Muscle of leg (tissue), 11 donors: ENCODE measurements around the gene C11orf91. TPM values are rescaled to one million over a fixed set of nuclear protein-coding genes. Genes with fewer than 3 reads are reported as not detected.
"Not testable (repeated sequence)": the region's sequence is repeated elsewhere in the genome, so short reads cannot be mapped to it uniquely, and the experiment has no call there.

Source experiments
- DNase-seq: peaks from one replicate; pipeline ENCODE4 v3.0.0; 2013
- H3K27ac ChIP-seq: one replicate; pipeline ENCODE4 v1.5.1; 2013; ENCODE audit warnings: mild to moderate bottlenecking, low read length, control low read depth
- H3K27me3 ChIP-seq: one replicate; pipeline ENCODE4 v1.6.1; 2013; ENCODE audit warnings: low read length; ENCODE audit not compliant: control insufficient read depth, insufficient read depth
- H3K36me3 ChIP-seq: one replicate; pipeline ENCODE4 v1.6.1; 2013; ENCODE audit warnings: low read length; ENCODE audit not compliant: control insufficient read depth, insufficient read depth
- H3K4me1 ChIP-seq: one replicate; pipeline ENCODE4 v1.6.1; 2013; ENCODE audit warnings: low read length; ENCODE audit not compliant: control insufficient read depth, insufficient read depth
- H3K4me3 ChIP-seq: one replicate; pipeline ENCODE4 v1.5.1; 2013; ENCODE audit warnings: low read length, control low read depth
- H3K9me3 ChIP-seq: replicated peaks from 2 replicates; pipeline ENCODE4 v1.6.1; 2013; ENCODE audit warnings: low read depth, low read length; ENCODE audit not compliant: control insufficient read depth
- WGBS: methylation state at CpG from one replicate; pipeline ENCODE4 v1.1.5; 2013; ENCODE audit warnings: missing lambda C conversion rate; ENCODE audit not compliant: insufficient coverage; 5-methylcytosine and 5-hydroxymethylcytosine counted together
- polyA plus RNA-seq, 8 donors: library from polyadenylated mRNA; unstranded; fragments of 120-200 nt; gene quantifications; one replicate each; pipeline versions ENCODE4 v1.2.1 to v1.2.3, GENCODE V29; 2013; ENCODE audit warnings: inconsistent platforms in 1 of 8, low replicate concordance in 1 of 8; ENCODE audit not compliant: insufficient read length in 8 of 8, insufficient read depth in 1 of 8
- total RNA-seq: library from RNA; stranded (reverse); fragments of 120-200 nt; gene quantifications from one replicate; pipeline ENCODE4 v1.2.4, GENCODE V29; 2013

C11orf91 gene
- total and polyA plus RNA-seq, 9 donors: not detected

DNA sequence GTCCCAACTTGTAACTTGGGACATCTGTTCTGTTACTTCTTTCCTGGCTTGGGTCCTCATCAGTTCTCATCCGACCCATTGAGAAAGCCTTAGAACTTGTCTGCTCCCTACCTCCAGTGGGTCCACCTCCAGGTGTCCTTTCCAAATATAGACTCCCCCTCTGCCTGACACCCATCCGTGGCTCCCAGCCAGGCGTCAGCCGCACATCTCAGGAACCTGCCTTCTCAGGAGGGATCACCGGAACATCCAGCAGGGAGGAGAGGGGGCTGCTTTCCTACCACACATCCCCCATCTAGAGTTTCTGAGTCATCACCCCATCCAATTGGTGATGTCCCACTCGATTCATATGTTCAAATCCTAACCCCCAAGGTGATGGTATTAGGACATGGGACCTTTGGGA is 36.5 kb downstream of the C11orf91 start:
- DNase-seq: no peak
- Histone ChIP-seq H3K36me3 (no peaks in the 10 kb centered on the region), H3K4me3 (no peak overlapping the region), H3K27ac (no peak overlapping the region), H3K4me1 (peaks cover 2% of the 10 kb centered on the region), H3K27me3 (no peaks in the 10 kb centered on the region), H3K9me3 (no peaks in the 10 kb centered on the region)
- WGBS: 90% methylated on average over 3 of the region's 6 CpGs

DNA sequence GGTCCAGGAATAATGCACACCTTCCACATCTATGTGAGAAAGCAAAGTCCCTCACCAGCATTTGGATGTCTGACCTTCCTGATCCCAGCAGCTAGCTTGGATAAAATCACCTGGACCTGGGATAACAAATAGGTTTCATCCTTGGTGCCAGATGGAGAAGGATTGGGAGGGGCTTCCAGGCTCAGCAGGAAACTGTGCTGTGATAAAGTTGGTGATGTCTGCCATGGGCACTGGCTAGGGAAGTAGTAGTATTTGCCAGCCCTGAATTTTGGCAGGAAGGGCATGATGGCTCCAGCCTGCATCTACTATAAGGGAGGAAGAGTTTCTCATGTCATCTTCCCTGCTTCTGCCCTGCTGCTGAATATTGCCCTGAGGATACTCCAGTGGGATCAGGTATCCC is 37.5 kb downstream of the C11orf91 start:
- Histone ChIP-seq H3K27ac (no peak overlapping the region), H3K4me3 (no peak overlapping the region), H3K36me3 (no peaks in the 10 kb centered on the region), H3K9me3 (no peaks in the 10 kb centered on the region), H3K27me3 (no peaks in the 10 kb centered on the region), H3K4me1 (peaks cover 9% of the 10 kb centered on the region)
- no peak for DNase-seq

DNA sequence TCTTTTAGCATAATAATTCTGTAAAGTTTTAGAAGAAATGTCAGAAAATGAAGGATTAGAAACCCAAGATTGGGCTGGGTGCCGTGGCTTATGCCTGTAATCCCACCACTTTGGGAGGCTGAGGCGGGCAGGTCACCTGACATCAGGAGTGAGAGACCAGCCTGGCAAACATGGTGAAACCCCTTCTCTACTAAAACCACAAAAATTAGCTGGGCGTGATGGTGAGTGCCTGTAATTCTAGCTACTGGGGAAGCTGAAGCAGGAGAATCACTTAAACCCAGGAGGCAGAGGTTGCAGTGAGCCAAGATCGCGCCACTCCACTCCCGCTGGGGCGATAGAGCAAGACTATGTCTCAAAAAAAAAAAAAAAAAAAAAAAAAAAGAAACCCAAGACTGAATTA is 39.1 kb downstream of the C11orf91 start:
- H3K27ac ChIP-seq, DNase-seq: not testable (repeated sequence)
- WGBS: no CpG with 5 or more reads among the region's 7 CpGs

DNA sequence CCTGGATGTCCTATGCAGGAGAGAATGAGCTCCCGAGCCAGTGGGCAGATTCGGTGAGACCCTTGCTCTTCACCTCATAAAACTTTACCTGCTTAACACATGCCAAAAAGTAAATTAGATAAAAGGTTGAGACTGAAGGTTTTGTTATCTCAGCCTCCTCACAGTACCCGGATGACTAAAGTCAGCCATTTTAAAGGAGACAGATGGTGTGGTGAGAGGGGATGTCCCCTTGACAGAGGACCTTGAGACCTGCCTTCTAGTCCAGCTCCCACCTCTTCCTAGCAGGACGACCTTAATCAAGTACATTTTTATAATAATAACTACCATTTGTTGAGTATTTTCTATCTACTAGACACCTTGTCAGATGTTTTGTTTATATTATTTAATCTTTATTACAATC is 39.7 kb downstream of the C11orf91 start:
- Histone ChIP-seq H3K27me3 (no peaks in the 10 kb centered on the region), H3K4me1 (peaks cover 29% of the 10 kb centered on the region), H3K4me3 (no peak overlapping the region), H3K36me3 (no peaks in the 10 kb centered on the region), H3K27ac (no peak overlapping the region), H3K9me3 (no peaks in the 10 kb centered on the region)
- no CpG with 5 or more reads among the region's 4 CpGs for WGBS
- DNase-seq: no peak

More for the DNA sequence above, 39.1 kb downstream of the C11orf91 start:
- H3K4me3 ChIP-seq, H3K9me3 ChIP-seq, H3K27me3 ChIP-seq, H3K36me3 ChIP-seq: not testable (repeated sequence)
- peaks cover 24% of the 10 kb centered on the region for H3K4me1 ChIP-seq

DNA sequence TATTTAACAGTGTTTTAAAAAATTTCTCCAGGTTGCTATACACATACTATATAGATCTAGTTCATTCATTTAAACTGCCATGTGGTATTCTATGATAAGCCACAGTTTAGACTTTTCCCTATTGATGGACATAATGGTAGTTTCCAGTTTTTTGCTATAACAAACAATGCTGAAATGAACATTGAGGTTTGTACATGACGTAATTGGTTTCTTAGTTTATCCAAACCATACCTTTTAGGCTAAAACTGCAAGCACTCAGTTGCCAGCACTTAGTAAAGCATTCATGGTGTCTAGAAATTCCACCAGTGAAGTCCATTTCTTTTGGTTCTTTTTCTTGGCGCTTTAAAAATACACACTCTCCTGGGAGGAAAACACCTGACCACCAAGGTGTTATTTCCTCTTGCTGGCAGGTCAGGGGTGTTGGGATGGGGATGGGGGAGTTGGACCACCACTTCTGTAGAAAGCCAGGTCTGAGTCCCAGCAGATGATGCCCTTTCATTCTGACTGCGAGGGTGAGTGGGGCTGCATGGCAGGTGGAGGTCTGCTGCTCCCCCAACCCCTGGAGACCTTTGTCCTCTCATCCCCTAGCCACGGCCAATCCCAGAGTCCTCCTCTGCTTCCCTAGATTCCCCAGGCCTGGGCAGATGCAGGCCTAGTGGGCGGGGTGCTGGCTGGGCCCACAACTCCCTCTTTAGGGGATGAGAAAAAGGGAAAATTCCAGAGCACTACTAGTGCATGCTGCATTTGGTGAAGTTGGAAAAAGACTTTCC is 41.1 kb downstream of the C11orf91 start:
- H3K27ac ChIP-seq: no peak overlapping the region
- no peak overlapping the region for H3K4me3 ChIP-seq
- H3K27me3 ChIP-seq: no peaks in the 10 kb centered on the region
- no peaks in the 10 kb centered on the region for H3K36me3 ChIP-seq
- 100% methylated on average over 1 of the region's 5 CpGs for WGBS
- DNase-seq: no peak
- H3K9me3 ChIP-seq: no peaks in the 10 kb centered on the region
- H3K4me1 ChIP-seq: peaks cover 31% of the 10 kb centered on the region

DNA sequence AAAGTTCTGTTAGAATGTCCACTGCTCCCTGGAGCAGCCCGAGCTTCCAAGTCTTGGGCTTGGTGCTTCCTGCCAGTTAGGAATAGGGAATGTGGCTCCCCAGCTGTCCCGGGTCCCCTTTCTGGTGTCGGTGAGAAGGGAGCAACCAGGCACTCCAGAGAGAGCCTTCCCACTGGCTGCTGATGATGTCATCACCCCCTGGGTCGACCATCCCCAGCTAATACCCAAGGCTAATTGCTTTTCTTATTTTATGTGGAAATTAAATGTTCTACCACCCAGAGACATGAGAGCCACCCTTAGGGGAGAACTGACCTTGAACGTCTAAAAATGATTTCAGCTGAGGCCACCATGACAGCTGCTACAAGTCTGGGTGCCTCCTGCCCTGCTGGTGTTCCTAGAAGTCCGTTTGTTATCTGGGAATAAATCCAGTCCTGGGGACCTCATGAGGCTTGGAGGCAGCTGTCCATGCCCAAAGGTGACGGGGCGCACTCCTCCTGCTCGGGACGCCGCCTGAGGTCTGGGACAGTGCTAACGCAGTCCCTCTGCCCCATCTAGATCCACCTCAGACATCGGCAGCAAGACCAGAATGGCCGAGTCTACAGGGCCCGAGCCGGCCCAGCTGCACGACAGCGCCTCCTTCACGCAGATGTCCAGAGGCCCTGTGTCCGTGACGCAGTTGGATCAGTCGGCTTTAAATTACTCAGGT is 42.3 kb downstream of the C11orf91 start:
- H3K9me3 ChIP-seq: no peaks in the 10 kb centered on the region
- peaks cover 31% of the 10 kb centered on the region for H3K4me1 ChIP-seq
- no peak for DNase-seq
- H3K27ac ChIP-seq: peak overlapping the region; percentile 59
- WGBS: 72% methylated on average over 18 of the region's 22 CpGs
- H3K36me3 ChIP-seq: no peaks in the 10 kb centered on the region
- no peak overlapping the region for H3K4me3 ChIP-seq
- no peaks in the 10 kb centered on the region for H3K27me3 ChIP-seq

DNA sequence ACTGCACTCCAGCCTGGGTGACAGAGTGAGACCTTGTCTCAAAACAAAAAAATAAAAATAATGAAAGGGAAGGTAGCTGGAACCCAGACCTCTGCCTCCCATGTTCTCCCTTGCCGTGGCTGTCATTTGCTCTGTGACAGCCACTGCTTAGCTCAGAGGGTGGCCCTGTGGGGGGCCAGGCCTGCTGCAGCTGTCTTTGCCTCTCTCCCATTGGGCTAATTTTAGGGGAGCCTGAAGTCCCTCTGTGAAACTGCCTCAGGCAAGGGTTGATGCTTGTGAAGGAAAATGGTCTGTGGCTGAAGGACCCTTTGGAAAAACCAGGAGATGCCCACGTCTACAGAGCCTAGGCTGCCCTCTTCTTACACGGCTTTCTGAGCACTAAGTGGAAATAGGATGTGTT is 42.9 kb downstream of the C11orf91 start:
- peaks cover 32% of the 10 kb centered on the region for H3K4me1 ChIP-seq
- no peak for DNase-seq
- no peaks in the 10 kb centered on the region for H3K36me3 ChIP-seq
- H3K27ac ChIP-seq: peak overlapping the region; percentile 59
- H3K4me3 ChIP-seq: no peak overlapping the region
- no peaks in the 10 kb centered on the region for H3K27me3 ChIP-seq
- 90% methylated on average over 3 of the region's 3 CpGs for WGBS
- no peaks in the 10 kb centered on the region for H3K9me3 ChIP-seq

DNA sequence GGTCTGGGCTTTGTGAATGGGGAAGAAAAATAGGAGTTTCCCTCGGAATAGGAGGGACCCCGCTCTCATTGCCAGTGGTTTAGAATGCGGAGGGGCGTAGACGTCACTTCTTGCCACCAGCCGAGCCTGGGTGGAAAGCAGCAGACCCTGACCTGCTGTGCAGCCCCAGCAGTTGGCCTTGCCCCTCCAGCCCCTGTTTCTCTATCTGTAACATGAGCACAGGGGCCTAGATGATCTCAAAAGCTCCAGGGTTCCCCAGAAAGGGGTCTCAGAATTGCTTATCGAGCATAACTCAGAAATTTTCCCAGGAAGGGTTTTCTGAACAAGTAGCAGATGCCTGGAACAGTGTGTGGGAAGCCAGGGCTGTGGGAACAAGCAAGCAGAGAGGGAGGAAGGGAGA is 43.9 kb downstream of the C11orf91 start:
- 88% methylated on average over 7 of the region's 7 CpGs for WGBS
- no peak overlapping the region for H3K4me3 ChIP-seq

DNA sequence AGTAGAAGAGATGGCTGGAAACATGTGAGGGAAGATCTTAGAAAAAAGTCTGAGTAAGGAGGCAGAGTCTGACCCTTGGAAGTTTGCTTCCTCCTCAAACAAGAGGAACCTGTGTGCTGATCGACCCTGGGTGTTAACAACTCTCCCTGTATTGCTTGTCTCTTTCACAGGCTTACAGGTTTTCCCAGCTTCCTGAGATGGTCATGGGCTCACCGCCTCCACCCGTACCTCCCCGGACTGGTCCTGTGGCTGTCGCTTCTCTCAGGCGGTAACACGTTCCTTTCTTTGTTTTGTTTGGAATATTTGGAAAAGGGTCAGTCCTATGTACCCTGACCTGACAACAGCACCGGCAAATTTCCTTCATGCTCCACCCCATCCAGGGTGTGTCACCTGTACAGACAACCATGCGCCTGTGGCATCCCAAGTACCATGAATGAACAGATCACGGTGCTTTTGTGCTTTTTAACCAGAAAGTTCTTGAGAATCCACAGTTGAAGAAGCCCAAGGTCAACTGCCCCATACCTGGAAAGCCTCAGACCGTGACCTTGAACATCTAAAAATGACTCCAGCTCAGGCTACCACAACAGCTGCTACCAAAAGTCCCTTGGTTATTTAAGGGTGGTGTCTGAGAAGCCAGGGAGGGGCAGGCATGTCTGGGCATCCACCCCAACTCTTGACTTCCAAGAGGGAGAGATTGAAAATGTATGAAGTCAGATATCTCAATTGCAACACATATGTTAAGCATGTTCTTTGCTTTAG is 44.6 kb downstream of the C11orf91 start:
- H3K27me3 ChIP-seq: no peaks in the 10 kb centered on the region
- DNase-seq: no peak
- no peaks in the 10 kb centered on the region for H3K36me3 ChIP-seq
- 92% methylated on average over 7 of the region's 11 CpGs for WGBS
- peaks cover 45% of the 10 kb centered on the region for H3K4me1 ChIP-seq
- H3K9me3 ChIP-seq: no peaks in the 10 kb centered on the region
- no peak overlapping the region for H3K4me3 ChIP-seq
- no peak overlapping the region for H3K27ac ChIP-seq

More for the DNA sequence above, 43.9 kb downstream of the C11orf91 start:
- no peak overlapping the region for H3K27ac ChIP-seq
- DNase-seq: no peak
- H3K9me3 ChIP-seq: no peaks in the 10 kb centered on the region
- H3K27me3 ChIP-seq: no peaks in the 10 kb centered on the region
- H3K4me1 ChIP-seq: peaks cover 41% of the 10 kb centered on the region
- no peaks in the 10 kb centered on the region for H3K36me3 ChIP-seq

DNA sequence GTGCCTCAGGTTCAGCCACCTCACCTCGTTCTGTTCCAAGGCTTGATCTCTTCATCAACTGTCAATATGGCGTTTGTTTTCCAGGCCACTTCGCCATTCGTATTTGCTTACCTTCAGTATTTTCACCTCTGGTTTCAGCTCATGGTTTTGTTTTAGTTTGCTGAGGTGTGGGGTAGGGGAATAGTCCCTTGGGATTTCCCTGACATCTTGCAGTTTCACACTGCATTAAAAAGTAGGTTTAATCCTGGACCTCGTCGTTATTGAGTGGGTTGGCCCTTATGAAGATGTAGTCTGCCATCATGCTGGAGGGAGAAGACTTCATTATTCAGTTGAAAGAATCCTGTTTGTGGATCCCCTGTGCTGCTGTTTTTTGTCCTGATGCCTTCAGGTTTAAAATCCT is 46.0 kb downstream of the C11orf91 start:
- DNase-seq: no peak
- no peak overlapping the region for H3K4me3 ChIP-seq
- H3K27ac ChIP-seq: no peak overlapping the region
- no peaks in the 10 kb centered on the region for H3K27me3 ChIP-seq
- H3K9me3 ChIP-seq: no peaks in the 10 kb centered on the region
- H3K36me3 ChIP-seq: no peaks in the 10 kb centered on the region
- H3K4me1 ChIP-seq: peaks cover 45% of the 10 kb centered on the region
- 93% methylated on average over 2 of the region's 6 CpGs for WGBS
